WERI-Rb-1 (cell line): Measurements from ENCODE around the gene GNG3.

Experiments
- DNase-seq: peaks from one replicate; pipeline ENCODE4 v3.0.0-alpha.2; 2020
- H3K27ac ChIP-seq: fragments of 250-450 bp; sonication (Bioruptor Pico); 2 replicates; pipeline ENCODE4 v1.5.1; 2020; ENCODE audit warnings: mild to moderate bottlenecking, moderate library complexity
- H3K27me3 ChIP-seq: fragments of 250-450 bp; sonication (Bioruptor Pico); 2 replicates; pipeline ENCODE4 v1.5.1; 2021; ENCODE audit warnings: mild to moderate bottlenecking, low read depth, moderate library complexity; ENCODE audit not compliant: insufficient read depth, severe bottlenecking
- H3K36me3 ChIP-seq: fragments of 250-450 bp; sonication (Bioruptor Pico); 2 replicates; pipeline ENCODE4 v1.5.1; 2020; ENCODE audit warnings: mild to moderate bottlenecking, moderate library complexity
- H3K4me3 ChIP-seq: 2 replicates; pipeline ENCODE4 v1.5.1; 2011; ENCODE audit warnings: low read depth, mild to moderate bottlenecking, control low read depth, low read length
- H3K9me3 ChIP-seq: fragments of 250-450 bp; sonication (Bioruptor Pico); 2 replicates; pipeline ENCODE4 v1.5.1; 2021; ENCODE audit warnings: mild to moderate bottlenecking, moderate library complexity; ENCODE audit not compliant: severe bottlenecking
- TF ChIP-seq, protein P1 (sequence below): IDR thresholded peaks from 2 replicates; pipeline ENCODE4 v1.5.1; 2011; ENCODE audit warnings: low read depth, mild to moderate bottlenecking, control low read depth, inconsistent platforms, low read length

Gene GNG3

GRCh38 chr11:62713343-62713742 lies 5.9 kb downstream of the GNG3 start:
- no peaks in the 10 kb centered on the region for H3K27me3 ChIP-seq
- no peak for DNase-seq
- TF ChIP-seq, protein P1, sequence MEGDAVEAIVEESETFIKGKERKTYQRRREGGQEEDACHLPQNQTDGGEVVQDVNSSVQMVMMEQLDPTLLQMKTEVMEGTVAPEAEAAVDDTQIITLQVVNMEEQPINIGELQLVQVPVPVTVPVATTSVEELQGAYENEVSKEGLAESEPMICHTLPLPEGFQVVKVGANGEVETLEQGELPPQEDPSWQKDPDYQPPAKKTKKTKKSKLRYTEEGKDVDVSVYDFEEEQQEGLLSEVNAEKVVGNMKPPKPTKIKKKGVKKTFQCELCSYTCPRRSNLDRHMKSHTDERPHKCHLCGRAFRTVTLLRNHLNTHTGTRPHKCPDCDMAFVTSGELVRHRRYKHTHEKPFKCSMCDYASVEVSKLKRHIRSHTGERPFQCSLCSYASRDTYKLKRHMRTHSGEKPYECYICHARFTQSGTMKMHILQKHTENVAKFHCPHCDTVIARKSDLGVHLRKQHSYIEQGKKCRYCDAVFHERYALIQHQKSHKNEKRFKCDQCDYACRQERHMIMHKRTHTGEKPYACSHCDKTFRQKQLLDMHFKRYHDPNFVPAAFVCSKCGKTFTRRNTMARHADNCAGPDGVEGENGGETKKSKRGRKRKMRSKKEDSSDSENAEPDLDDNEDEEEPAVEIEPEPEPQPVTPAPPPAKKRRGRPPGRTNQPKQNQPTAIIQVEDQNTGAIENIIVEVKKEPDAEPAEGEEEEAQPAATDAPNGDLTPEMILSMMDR = no peak
- H3K27ac ChIP-seq = no peak overlapping the region
- no peak overlapping the region for H3K4me3 ChIP-seq
- H3K36me3 ChIP-seq = peaks cover 81% of the 10 kb centered on the region
- no peaks in the 10 kb centered on the region for H3K9me3 ChIP-seq

DNA sequence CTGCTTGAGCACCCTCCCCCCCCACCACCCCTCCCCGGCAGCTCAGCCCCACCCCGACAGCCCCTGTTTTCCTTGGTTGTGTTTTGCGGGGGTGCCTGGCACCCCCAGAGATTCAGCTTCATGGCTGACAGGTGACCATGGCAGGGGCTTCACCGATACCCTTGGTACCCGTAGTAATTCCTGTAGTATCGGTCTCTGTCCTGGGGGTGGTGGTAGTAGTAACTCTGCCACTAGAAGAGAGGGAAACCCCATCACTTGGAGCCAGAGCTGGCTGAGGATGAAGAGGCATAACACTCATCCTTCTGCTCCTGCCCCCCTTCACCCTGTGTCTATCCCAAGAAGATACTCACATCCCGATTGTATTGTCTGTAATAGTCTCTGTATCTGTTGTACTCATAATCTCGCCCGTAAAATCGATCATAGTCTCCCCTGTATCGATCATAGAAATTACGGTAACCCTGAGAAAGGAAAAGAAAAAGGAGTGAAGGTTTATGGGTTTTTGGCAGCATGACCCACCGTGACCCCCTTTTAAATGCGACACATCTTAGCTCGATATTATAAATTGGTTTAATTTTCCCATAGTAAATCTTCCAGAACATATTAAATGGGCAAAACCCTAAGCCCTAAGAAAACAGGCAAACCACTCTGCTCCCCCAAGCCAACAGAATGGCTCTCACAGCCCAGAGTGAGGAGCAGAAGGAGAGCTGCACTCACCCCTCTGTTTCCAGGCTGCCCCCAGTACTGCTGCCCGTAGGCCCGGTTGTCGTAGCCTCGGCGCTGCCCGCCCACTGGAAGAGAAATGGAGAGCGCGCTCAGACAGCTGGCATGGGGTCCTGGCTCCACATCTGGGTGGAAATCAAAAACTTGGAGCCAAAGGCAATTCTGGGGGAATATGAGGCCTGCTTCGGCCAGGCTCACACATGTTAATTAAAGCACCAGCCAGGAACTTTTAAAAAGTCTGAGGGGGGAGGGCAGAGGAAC lies 8.0 kb downstream of the GNG3 start:
- Histone ChIP-seq H3K36me3 (peaks cover 92% of the 10 kb centered on the region), H3K27me3 (no peaks in the 10 kb centered on the region), H3K4me3 (no peak overlapping the region), H3K9me3 (no peaks in the 10 kb centered on the region), H3K27ac (no peak overlapping the region)
- TF ChIP-seq, protein P1 = 0 out of 2 replicates have a peak, but pooled peaks have one; percentile 8
- DNase-seq = no peak

- no peak for DNase-seq
- TF ChIP-seq, protein P1 = no peak
- Histone ChIP-seq H3K4me3 (no peak overlapping the region), H3K27ac (no peak overlapping the region), H3K9me3 (no peaks in the 10 kb centered on the region), H3K27me3 (no peaks in the 10 kb centered on the region), H3K36me3 (peaks cover 92% of the 10 kb centered on the region)
Measured at GRCh38 chr11:62716206-62716605, 8.7 kb downstream of the GNG3 start.

DNA sequence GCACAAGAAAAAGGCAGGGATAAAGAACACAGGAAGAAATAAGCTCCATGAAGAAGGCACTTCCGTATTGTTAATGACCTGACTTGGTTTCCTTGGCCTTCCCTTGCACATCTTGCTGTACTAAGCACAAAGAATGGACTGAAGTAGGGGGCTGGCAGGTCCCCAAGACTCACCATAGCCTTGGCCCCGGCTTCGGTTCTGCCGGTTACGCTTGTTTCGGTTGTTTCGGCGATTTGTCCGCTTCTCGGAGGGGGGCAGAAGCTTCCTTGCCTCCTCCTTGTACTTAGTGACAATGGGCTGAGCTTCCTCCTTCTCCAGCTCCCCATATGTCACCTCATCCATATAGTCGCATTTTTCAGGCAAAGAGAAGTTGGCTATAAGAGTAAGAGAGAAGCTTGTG lies 9.3 kb downstream of the GNG3 start:
- Histone ChIP-seq H3K9me3 (no peaks in the 10 kb centered on the region), H3K36me3 (peaks cover 92% of the 10 kb centered on the region), H3K4me3 (no peak overlapping the region), H3K27ac (no peak overlapping the region), H3K27me3 (no peaks in the 10 kb centered on the region)
- TF ChIP-seq, protein P1 = no peak
- DNase-seq = no peak

GRCh38 chr11:62719302-62719978 lies 12.0 kb downstream of the GNG3 start:
- peaks cover 96% of the 10 kb centered on the region for H3K36me3 ChIP-seq
- no peak overlapping the region for H3K27ac ChIP-seq
- no peak overlapping the region for H3K4me3 ChIP-seq

More at GRCh38 chr11:62719302-62719978, 12.0 kb downstream of the GNG3 start:
- no peaks in the 10 kb centered on the region for H3K27me3 ChIP-seq
- H3K9me3 ChIP-seq = no peaks in the 10 kb centered on the region
- DNase-seq = no peak
- TF ChIP-seq, protein P1 = no peak
